Smooth muscle cell (in vitro differentiated cells): ENCODE results near the gene HIP1. TPM values are rescaled to one million over a fixed set of nuclear protein-coding genes. Genes with fewer than 3 reads are reported as not detected.
"Not testable (repeated sequence)": the region's sequence is repeated elsewhere in the genome, so short reads cannot be mapped to it uniquely, and the experiment has no call there.

ENCODE experiments used
- DNase-seq: peaks from one replicate; lab custom pipeline; 2025; ENCODE audit not compliant: unreplicated experiment; lab: John Stamatoyannopoulos, UW
- H2AFZ ChIP-seq: fragments of 200-600 bp; sonication (generic); 2 replicates; pipeline ENCODE4 v1.6.0; 2016; ENCODE audit warnings: antibody characterized with exemption, low read depth, mild to moderate bottlenecking
- H3F3A ChIP-seq: fragments of 200-600 bp; sonication (generic); 2 replicates; pipeline ENCODE4 v1.6.0; 2017; ENCODE audit warnings: antibody characterized with exemption, low read depth
- H3K27ac ChIP-seq: fragments of 200-600 bp; sonication (generic); 2 replicates; pipeline ENCODE4 v1.5.1; 2016; ENCODE audit warnings: low read depth, mild to moderate bottlenecking
- H3K27me3 ChIP-seq: fragments of 200-600 bp; sonication (generic); 2 replicates; pipeline ENCODE4 v1.6.1; 2016; ENCODE audit warnings: low read depth, mild to moderate bottlenecking
- H3K36me3 ChIP-seq: fragments of 200-600 bp; sonication (generic); 2 replicates; pipeline ENCODE4 v1.5.1; 2016; ENCODE audit warnings: low read depth
- H3K4me1 ChIP-seq: fragments of 200-600 bp; sonication (generic); 2 replicates; pipeline ENCODE4 v1.5.1; 2016; ENCODE audit warnings: low read depth
- H3K4me2 ChIP-seq: fragments of 200-600 bp; sonication (generic); 2 replicates; pipeline ENCODE4 v1.6.0; 2016; ENCODE audit warnings: mild to moderate bottlenecking
- H3K4me3 ChIP-seq: fragments of 200-600 bp; sonication (generic); 2 replicates; pipeline ENCODE4 v1.5.1; 2016; ENCODE audit warnings: mild to moderate bottlenecking
- H3K79me2 ChIP-seq: fragments of 200-600 bp; sonication (generic); 2 replicates; pipeline ENCODE4 v1.6.0; 2016; ENCODE audit warnings: low read depth, mild to moderate bottlenecking
- H3K9ac ChIP-seq: fragments of 200-600 bp; sonication (generic); 2 replicates; pipeline ENCODE4 v1.6.0; 2016; ENCODE audit warnings: low read depth
- H3K9me3 ChIP-seq: fragments of 200-600 bp; sonication (generic); replicated peaks from 2 replicates; pipeline ENCODE4 v1.5.1; 2016; ENCODE audit warnings: low read depth
- H4K20me1 ChIP-seq: fragments of 200-600 bp; sonication (generic); 2 replicates; pipeline ENCODE4 v1.6.0; 2016; ENCODE audit warnings: low read depth
- WGBS: methylation state at CpG from one replicate; pipeline ENCODE4 v1.1.7; 2016; ENCODE audit warnings: low lambda C conversion rate; 5-methylcytosine and 5-hydroxymethylcytosine counted together
- polyA plus RNA-seq: library from polyadenylated mRNA; unstranded; fragments of >200 nt; fragmentation: Nextera tagmentation; extraction: Ambion mirVana; gene quantifications from 2 replicates; pipeline ENCODE4 v1.2.1, GENCODE V29; 2016
- total RNA-seq: library from RNA; depleted of rRNA; stranded (reverse); fragments of >200 nt; gene quantifications from 2 replicates; pipeline ENCODE4 v1.2.3, GENCODE V29; 2014
- TF ChIP-seq, protein P1 (sequence below): fragments of 200-600 bp; sonication (generic); IDR thresholded peaks from 2 replicates; pipeline ENCODE4 v1.5.1; 2017; ENCODE audit warnings: borderline replicate concordance, mild to moderate bottlenecking, antibody characterized with exemption; ENCODE audit not compliant: insufficient read depth, poor library complexity, severe bottlenecking

The HIP1 gene
- total and polyA plus RNA-seq, 2 experiments from 2014 or later, result 4.7 to 8.4 TPM

DNA sequence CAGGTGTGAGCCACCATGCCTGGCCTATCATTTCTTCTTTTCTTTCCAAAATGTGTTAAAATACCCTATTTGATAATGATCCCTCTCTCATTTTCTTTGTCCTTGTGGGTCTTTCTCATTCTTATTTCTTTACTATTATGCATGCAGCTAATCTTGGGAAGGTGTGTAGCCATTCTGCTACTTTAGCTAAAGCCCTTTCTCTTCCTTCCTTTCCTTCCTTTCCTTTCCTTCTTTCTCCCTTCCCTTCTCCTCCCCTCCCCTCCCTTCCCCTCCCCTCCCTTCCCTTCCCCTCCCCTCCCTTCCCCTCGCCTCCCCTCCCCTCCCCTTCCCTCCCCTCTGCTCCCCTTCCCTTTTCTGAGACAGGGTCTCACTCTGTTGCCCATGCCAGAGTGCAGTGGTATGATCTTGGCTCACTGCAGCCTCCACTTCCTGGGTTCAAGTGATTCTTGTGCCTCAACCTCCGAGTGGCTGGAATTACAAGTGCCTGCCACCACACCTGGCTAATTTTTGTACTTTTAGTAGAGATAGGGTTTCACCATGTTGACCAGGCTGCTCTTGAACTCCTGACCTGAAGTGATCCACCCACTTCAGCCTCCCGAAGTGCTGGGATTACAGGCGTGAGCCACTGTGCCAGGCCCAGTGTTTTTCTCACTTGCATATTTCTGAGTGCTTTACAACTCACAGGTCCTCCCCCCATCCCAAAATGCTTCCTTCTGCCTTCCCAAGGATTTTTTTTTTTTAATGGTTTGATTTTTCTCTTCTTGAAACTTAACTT, 42.3 kb downstream of the HIP1 start:
- Histone ChIP-seq H3K9me3 (no peaks in the 10 kb centered on the region), H3K4me2 (no peak overlapping the region), H3K4me3 (no peak overlapping the region), H3K9ac (no peak overlapping the region), H3K27me3 (no peaks in the 10 kb centered on the region), H3F3A (no peaks in the 10 kb centered on the region), H3K79me2 (no peaks in the 10 kb centered on the region), H4K20me1 (no peaks in the 10 kb centered on the region), H3K27ac (no peak overlapping the region), H2AFZ (no peak overlapping the region), H3K4me1 (no peaks in the 10 kb centered on the region), H3K36me3 (no peaks in the 10 kb centered on the region)
- TF ChIP-seq, protein P1, sequence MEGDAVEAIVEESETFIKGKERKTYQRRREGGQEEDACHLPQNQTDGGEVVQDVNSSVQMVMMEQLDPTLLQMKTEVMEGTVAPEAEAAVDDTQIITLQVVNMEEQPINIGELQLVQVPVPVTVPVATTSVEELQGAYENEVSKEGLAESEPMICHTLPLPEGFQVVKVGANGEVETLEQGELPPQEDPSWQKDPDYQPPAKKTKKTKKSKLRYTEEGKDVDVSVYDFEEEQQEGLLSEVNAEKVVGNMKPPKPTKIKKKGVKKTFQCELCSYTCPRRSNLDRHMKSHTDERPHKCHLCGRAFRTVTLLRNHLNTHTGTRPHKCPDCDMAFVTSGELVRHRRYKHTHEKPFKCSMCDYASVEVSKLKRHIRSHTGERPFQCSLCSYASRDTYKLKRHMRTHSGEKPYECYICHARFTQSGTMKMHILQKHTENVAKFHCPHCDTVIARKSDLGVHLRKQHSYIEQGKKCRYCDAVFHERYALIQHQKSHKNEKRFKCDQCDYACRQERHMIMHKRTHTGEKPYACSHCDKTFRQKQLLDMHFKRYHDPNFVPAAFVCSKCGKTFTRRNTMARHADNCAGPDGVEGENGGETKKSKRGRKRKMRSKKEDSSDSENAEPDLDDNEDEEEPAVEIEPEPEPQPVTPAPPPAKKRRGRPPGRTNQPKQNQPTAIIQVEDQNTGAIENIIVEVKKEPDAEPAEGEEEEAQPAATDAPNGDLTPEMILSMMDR, result no peak
- 92% methylated on average over 3 of the region's 4 CpGs for WGBS
- DNase-seq, result no peak

DNA sequence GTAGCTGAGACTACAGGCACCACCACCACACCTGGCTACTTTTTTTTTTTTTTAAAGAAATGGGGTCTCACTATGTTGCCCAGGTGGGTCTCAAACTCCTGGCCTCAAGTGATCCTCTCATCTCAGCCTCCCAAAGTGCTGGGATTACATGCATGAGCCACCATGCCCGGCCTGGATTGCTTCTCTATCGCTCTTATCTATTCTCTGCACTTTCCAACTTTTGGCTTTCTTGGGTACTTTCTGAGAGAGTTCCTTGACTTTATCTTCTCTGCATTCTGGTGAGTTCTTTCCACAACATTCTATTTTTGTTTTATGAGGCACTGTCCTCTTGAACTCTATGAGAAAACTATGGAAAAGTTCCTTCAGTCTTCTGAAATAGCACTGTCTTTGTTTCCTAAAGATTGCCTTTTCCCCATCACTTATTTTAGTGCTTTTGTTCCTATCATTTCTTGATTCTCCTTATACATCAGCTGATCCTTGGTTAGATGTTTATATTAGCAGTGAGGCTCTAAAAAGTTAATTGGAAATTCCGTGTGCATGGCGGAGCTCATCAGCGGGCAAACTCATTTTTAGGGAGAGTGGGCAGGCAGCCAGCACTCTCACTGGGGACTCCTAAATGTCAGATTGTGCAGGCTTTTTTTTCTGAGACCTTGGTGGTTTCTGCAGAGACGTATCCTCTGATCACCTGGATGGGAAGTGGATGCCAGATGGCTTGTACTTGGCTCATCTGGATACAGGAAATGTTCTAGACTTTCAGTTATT, 43.9 kb downstream of the HIP1 start:
- TF ChIP-seq, protein P1, result no peak
- Histone ChIP-seq H3K79me2 (no peaks in the 10 kb centered on the region), H3K4me3 (no peak overlapping the region), H4K20me1 (no peaks in the 10 kb centered on the region), H3K27me3 (no peaks in the 10 kb centered on the region), H2AFZ (no peak overlapping the region), H3F3A (no peaks in the 10 kb centered on the region), H3K9ac (no peak overlapping the region), H3K4me1 (no peaks in the 10 kb centered on the region), H3K9me3 (no peaks in the 10 kb centered on the region), H3K36me3 (no peaks in the 10 kb centered on the region), H3K27ac (no peak overlapping the region), H3K4me2 (no peak overlapping the region)
- 86% methylated on average over 6 of the region's 6 CpGs for WGBS
- no peak for DNase-seq

DNA sequence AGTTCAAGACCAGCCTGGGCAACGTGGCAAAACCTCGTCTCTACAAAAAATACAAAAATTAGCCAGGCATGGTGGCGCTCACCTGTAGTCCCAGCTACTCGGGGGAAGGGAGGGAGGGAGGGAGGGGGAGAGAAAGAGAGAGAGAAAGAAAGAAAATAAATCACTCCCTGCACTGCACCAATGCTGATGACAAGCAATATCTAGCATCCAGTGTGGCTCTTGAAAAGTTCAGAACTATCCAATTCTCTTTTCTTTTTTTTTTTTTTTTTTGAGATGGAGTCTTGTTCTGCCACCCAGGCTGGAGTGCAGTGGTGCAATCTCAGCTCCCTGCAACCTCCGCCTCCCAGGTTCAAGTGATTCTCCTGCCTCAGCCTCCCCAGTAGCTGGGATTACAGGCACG, 45.1 kb downstream of the HIP1 start:
- H3K9me3 ChIP-seq, H2AFZ ChIP-seq, DNase-seq, H3K4me3 ChIP-seq, H3K27me3 ChIP-seq, H4K20me1 ChIP-seq, H3K4me2 ChIP-seq, H3K9ac ChIP-seq, H3F3A ChIP-seq, H3K36me3 ChIP-seq, H3K4me1 ChIP-seq, H3K27ac ChIP-seq, H3K79me2 ChIP-seq: not testable (repeated sequence)
- WGBS, result 84% methylated on average over 6 of the region's 6 CpGs

GRCh38 chr7:75691793-75692543, 46.8 kb downstream of the HIP1 start:
- TF ChIP-seq, protein P1, result no peak
- Histone ChIP-seq H4K20me1 (no peaks in the 10 kb centered on the region), H3K4me3 (no peak overlapping the region), H2AFZ (no peak overlapping the region), H3K27ac (no peak overlapping the region), H3K36me3 (no peaks in the 10 kb centered on the region), H3K9ac (no peak overlapping the region), H3K4me2 (no peak overlapping the region), H3F3A (no peaks in the 10 kb centered on the region), H3K27me3 (no peaks in the 10 kb centered on the region), H3K9me3 (no peaks in the 10 kb centered on the region), H3K79me2 (no peaks in the 10 kb centered on the region), H3K4me1 (no peaks in the 10 kb centered on the region)
- 94% methylated on average over 4 of the region's 4 CpGs for WGBS
- no peak for DNase-seq
